GM18520 (cell line): ENCODE data around the gene ZNF564.
"Not testable (repeated sequence)": the region's sequence is repeated elsewhere in the genome, so short reads cannot be mapped to it uniquely, and the experiment has no call there.

Source experiments
- ATAC-seq: cut with Tn5 transposase; IDR thresholded peaks from one replicate; pipeline ENCODE4 v1.9.1; 2021; ENCODE audit not compliant: unreplicated experiment

The ZNF564 gene

GRCh38 chr19:12513531-12514061 lies 37.7 kb downstream of the ZNF564 start:
- ATAC-seq, result no peak

- ATAC-seq, result no peak
Measured at GRCh38 chr19:12497032-12497431, 54.2 kb downstream of the ZNF564 start.

GRCh38 chr19:12496480-12496879 lies 54.8 kb downstream of the ZNF564 start:
- ATAC-seq, result no peak

GRCh38 chr19:12495002-12495802 lies 56.1 kb downstream of the ZNF564 start:
- no peak for ATAC-seq

GRCh38 chr19:12494260-12494860 lies 56.9 kb downstream of the ZNF564 start:
- ATAC-seq, result no peak

GRCh38 chr19:12486265-12486783 lies 65.0 kb downstream of the ZNF564 start:
- ATAC-seq, result not testable (repeated sequence)

- ATAC-seq, result no peak
Measured at GRCh38 chr19:12485571-12485970, 65.7 kb downstream of the ZNF564 start.

- ATAC-seq, result no peak
Measured at GRCh38 chr19:12485052-12485416, 66.2 kb downstream of the ZNF564 start.

GRCh38 chr19:12484371-12485051 lies 66.8 kb downstream of the ZNF564 start, which contains the start of gene ZNF709:
TSS of gene ZNF709 (minus strand) at chr19:12484816. CDS start at chr19:12484657, 159 bp downstream.
- ATAC-seq, result peak; percentile 91

- no peak for ATAC-seq
Measured at GRCh38 chr19:12484011-12484370, 67.3 kb downstream of the ZNF564 start.

GRCh38 chr19:12482509-12482886 lies 68.8 kb downstream of the ZNF564 start:
- ATAC-seq, result no peak

GRCh38 chr19:12481781-12482508 lies 69.3 kb downstream of the ZNF564 start:
- no peak for ATAC-seq

GRCh38 chr19:12478234-12478941 lies 72.9 kb downstream of the ZNF564 start:
- ATAC-seq, result no peak
